ENCODE results near the gene ACP7. TPM values are rescaled to one million over a fixed set of nuclear protein-coding genes. Genes with fewer than 3 reads are reported as not detected.

Gene ACP7
- total RNA-seq, 1 donor from 2014 or later: not detected

DNA sequence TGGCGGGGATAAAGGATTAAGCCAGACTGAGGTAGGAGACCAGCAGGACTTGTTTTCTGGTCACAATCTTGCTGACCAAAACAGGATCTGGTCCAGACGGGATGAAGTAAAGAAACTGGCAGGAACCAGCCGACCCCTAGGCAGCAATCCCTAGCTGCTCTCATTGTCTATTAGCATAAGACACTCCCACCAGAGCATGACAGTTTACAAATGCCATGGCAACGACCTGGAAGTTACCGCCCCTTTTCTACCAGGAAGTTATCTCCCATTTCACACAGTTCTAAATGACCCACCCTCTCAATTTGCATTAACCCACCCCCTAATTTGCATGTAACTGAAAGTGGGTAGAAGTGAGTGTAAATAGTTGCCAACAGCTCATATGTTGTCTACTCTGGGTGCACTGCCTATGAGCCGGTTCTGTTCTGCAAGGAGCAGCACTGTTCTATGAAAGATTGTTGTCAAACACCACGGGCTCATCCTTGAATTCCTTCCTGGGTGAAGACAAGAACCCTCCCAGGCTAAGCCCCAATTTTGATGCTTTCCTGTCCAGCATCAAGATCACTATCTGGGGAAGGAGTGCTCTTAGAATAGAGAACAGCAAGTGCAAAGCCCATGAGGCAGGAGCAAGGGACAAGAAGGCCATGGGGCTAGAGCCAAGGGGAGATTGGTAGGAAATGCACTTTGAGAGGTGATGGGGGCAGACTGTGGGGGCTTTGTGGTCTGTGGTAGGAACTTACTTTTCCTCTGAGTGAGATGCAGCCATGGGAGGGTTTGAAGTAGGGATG lies 37.9 kb upstream of the ACP7 start:
- DNase-seq (ENCODE audit: low spot score in 2 of 2, unreplicated experiment in 2 of 2): no peak
- no peak for TF ChIP-seq CTCF (IDR thresholded peaks at IDR 0.05; ENCODE audit: unreplicated experiment)
- Mint-ChIP-seq H3K4me3 (no peak overlapping the region), H3K27ac (no peak overlapping the region), H3K27me3 (ENCODE audit: low read depth) (peaks cover 5% of the 10 kb centered on the region), H3K9me3 (peaks cover 10% of the 10 kb centered on the region), H3K36me3 (no peaks in the 10 kb centered on the region), H3K4me1 (no peaks in the 10 kb centered on the region)

DNA sequence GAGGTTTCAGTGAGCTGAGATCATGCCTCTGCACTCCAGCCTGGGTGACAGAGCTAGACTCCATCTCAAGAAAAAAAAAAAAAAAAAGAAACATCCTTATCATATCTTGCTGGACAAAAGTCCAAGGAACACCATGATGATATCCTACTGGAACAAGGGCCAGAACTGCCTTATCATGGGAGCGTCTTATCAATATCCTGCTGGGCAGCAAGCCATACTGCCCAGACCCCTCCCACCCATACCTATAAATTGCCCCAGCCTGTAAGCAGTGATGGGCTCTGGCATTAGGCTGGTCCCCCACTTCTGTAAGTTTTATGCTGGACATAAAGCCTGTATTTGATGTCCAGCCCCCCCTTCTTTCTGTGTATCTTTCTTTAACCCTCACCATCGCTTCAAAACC lies 37.1 kb upstream of the ACP7 start:
- TF ChIP-seq CTCF (IDR thresholded peaks at IDR 0.05; ENCODE audit: unreplicated experiment): no peak
- Mint-ChIP-seq H3K4me3 (no peak overlapping the region), H3K4me1 (no peaks in the 10 kb centered on the region), H3K36me3 (no peaks in the 10 kb centered on the region), H3K27ac (no peak overlapping the region), H3K9me3 (peaks cover 10% of the 10 kb centered on the region), H3K27me3 (ENCODE audit: low read depth) (peaks cover 6% of the 10 kb centered on the region)
- no peak for DNase-seq (ENCODE audit: low spot score in 2 of 2, unreplicated experiment in 2 of 2)

DNA sequence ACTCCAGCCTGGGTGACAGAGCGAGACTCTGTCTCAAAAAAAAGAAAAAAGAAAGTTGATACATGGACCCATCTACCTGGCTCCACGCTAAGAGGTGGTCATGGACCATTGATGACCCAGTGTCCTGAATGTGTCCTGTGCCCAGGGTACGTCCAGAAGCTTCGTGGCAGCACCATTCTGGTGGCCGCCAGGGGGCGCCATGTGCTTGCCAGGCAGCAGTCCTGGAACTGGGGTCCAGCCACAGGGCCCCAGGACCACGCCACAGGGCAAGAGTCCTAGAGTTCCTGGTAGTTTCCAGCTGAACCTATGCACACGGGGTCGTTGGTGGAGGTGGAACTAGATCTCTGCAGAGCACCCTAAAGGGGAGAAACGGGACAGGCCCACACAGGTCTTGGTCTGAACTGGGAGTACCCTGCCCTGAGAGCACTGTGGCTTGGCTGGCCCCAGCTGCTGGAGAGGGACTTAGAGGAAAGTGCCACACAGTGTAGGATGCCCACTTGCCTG lies 31.9 kb upstream of the ACP7 start:
- no peak overlapping the region for H3K27ac Mint-ChIP-seq
- no peaks in the 10 kb centered on the region for H3K4me1 Mint-ChIP-seq
- H3K27me3 Mint-ChIP-seq (ENCODE audit: low read depth): peaks cover 9% of the 10 kb centered on the region
- H3K36me3 Mint-ChIP-seq: no peaks in the 10 kb centered on the region
- peak; percentile 90 for TF ChIP-seq CTCF (IDR thresholded peaks at IDR 0.05; ENCODE audit: unreplicated experiment)
- peak; percentile 40 to 73 for DNase-seq (ENCODE audit: low spot score in 2 of 2, unreplicated experiment in 2 of 2)
- H3K4me3 Mint-ChIP-seq: no peak overlapping the region
- peaks cover 5% of the 10 kb centered on the region for H3K9me3 Mint-ChIP-seq

- no peak for DNase-seq (ENCODE audit: low spot score in 2 of 2, unreplicated experiment in 2 of 2)
- no peak for TF ChIP-seq CTCF (IDR thresholded peaks at IDR 0.05; ENCODE audit: unreplicated experiment)
- Mint-ChIP-seq H3K36me3 (no peaks in the 10 kb centered on the region), H3K27ac (no peak overlapping the region), H3K27me3 (ENCODE audit: low read depth) (peaks cover 9% of the 10 kb centered on the region), H3K4me3 (no peak overlapping the region), H3K9me3 (peaks cover 5% of the 10 kb centered on the region), H3K4me1 (no peaks in the 10 kb centered on the region)
Measured at GRCh38 chr19:39052846-39053245, 31.3 kb upstream of the ACP7 start.

DNA sequence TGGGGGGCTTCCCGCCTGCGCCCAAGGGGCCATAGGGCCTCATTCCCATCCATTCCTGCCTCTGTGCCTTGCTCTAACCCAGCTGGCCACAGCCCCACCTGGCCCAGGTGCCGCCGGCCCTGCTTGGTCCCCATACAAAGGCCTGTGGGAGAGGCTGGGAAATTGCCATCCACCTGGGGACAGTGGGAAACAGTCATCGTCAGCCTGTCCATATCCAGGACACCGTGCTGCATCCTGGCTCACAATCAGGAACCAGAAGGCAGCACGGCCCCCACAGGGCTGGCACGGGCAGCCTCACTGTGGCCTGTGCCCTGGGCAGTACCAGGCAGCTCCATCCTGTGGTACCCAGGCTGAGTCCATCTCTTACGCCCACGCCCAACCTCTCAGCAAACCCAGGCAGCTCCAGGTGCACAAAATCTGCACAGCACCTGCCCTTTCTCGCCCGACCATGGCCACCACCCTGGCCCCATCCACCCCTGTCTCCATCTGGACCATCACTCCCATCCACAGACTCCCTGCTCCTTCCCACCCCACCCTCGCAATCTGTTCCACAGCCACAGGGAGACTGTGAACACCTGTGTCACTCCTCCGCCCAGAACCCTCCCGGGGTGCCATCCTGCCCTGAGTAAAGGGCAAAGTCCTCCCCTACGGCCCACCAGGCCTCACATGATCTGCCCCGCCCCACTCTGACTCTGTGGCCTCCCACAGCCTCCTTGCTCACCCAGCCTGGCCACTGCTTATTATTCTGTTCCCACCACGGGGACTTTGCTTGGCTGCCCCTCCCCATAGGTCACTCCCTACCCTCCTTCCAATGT lies 30.7 kb upstream of the ACP7 start:
- Mint-ChIP-seq H3K27ac (no peak overlapping the region), H3K4me1 (no peaks in the 10 kb centered on the region), H3K4me3 (no peak overlapping the region), H3K27me3 (ENCODE audit: low read depth) (peaks cover 9% of the 10 kb centered on the region), H3K9me3 (peaks cover 5% of the 10 kb centered on the region), H3K36me3 (no peaks in the 10 kb centered on the region)
- TF ChIP-seq CTCF (IDR thresholded peaks at IDR 0.05; ENCODE audit: unreplicated experiment): no peak
- no peak for DNase-seq (ENCODE audit: low spot score in 2 of 2, unreplicated experiment in 2 of 2)
